ENCODE results near the gene RAMP2.

RAMP2 gene

DNA sequence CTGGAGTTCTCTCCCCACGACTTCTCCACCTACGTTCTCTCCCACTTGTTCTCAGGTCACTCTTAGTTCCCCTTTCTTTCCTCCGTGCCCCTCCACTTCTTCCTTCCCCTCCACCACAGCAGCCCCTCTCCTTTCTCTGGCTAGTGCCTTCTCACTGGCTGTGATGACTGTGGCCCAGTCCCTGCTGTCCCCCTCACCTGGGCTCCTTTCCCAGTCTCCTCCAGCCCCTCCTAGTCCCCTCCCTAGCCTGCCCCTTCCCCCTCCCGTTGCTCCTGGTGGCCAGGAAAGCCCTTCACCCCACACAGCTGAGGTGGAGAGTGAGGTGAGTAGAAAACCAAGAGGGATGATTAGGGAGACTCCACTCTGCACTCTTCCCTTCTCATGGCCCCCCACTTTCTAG, 34.0 kb downstream of the RAMP2 start:
- DNase-seq = no peak

DNA sequence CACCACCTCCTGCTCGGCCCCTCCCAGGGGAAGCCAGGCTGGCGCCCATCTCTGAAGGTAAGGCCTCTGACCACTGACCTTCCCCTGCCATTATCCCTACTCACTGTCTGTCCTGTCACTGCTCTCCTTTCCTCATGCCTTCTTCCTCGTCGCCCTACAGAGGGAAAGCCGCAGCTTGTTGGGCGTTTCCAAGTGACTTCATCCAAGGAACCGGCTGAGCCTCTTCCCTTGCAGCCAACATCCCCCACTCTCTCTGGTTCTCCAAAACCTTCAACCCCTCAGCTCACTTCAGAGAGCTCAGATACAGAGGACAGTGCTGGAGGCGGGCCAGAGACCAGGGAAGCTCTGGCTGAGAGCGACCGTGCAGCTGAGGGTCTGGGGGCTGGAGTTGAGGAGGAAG, 34.4 kb downstream of the RAMP2 start:
- no peak for DNase-seq

GRCh38 chr17:42796066-42796758, 35.2 kb downstream of the RAMP2 start:
- no peak for DNase-seq

GRCh38 chr17:42797067-42798007, 36.3 kb downstream of the RAMP2 start:
- DNase-seq = no peak

DNA sequence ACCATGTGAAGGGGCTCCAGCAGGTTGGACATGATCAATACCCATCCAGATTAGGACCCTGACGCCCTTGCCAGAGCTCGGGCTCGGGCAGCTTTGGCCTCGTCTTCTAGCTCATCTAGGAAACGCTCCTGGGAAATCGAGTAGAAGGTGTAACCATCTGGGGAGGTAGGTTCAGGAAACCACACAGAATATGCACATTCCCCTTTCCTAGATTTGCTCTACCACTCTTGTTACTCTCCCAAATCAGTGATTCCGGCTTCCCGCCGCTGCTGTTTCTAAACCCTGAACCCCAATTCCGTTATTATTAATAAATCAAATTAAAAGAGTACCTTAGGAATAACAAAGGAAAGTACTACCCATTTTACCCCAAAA, 37.0 kb downstream of the RAMP2 start:
- no peak for DNase-seq

DNA sequence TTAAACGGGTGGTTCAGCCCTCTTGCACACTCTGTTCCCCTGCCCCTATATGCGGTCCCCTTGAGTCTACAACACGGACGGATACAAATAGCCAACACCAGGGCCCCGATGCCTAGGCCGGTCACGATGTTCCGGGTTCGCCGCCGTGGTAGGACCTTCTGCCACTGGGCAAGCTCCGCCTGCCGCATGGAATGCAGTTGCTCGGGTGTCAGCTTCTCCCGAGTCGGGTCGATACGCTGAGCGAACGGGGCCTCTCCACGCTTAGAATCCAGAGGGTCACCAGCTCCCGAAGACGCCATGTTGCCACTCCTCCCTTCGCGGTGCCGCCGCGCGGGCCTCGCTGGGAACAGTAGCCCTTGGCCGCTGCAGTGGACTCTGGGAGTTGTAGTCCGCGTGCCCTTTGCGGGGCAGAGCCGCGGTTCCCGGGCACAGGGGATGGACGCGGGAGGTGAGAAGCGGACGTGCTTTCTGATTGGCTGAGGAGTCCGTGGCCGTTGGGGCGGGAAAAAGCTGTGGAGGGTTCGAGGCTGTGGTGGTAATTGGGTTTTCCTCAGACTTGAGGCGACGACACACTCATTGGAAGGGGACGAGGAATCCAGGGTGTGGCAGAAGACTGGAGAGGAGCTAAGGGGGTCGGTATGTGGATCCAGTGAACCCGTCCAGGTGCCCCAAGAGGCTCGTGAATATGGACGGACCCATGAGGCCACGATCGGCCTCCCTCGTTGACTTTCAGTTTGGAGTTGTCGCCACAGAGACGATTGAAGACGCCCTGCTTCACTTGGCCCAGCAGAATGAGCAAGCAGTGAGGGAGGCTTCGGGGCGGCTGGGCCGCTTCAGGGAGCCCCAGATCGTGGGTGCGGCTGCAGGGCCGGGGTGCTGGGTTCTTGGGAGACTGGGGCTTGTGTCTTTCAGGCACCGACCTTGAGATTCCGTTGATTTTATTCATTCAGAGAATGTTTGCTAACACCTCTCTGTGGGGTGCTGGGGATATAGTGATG, 37.7 kb downstream of the RAMP2 start, which contains the start of the genes CNTD1 and COA3:
TSS of gene CNTD1 (plus strand) at position 479 of the 998 bp plus-strand sequence. CDS start at position 686, 207 bp downstream.
TSS of gene COA3 (minus strand) at position 322 of the 998 bp plus-strand sequence. CDS start at position 299, 23 bp downstream.
- peak; percentile 35 to 84 (median 61) for DNase-seq

- no peak for DNase-seq
Observed at GRCh38 chr17:42803074-42803883, 42.3 kb downstream of the RAMP2 start.

DNA sequence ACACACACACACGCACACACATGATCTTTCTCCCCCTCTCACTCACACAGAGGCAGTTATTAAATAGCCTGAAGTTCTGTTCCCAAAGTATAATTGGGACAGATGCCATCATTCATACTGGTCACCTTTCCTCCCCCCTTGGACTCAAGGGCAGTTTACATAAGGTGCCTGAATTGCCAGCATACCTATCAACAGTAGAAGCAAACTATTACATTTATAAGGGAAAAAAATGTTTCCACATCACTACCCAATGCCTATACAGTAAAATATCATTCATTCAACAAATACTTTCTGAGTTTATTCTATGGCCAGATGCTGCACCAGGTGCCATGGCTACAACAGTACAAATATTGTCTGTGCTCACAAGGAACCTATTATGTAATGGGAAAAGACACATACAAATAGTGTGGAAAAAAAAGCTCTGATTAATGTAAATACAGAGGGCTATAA, 43.9 kb downstream of the RAMP2 start:
- DNase-seq = no peak

DNA sequence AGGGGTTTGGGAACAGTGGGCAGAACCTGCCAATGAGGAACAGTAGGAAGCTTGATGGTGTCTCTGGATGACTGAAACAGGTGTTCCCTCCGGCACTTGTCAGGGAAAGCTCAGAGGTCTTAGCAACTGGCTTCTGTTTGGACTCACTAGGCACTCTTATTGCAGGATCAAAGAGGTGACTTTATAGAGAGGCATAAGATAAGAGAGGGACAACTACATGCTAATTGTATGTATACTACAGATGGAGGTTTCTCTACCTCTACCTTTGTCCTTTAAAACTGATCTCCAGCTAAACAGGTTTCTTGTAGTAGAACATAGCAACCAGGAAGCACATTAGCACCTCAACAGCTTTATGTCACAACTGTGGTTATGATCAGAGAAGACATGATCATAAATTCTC, 45.2 kb downstream of the RAMP2 start:
- no peak for DNase-seq

DNA sequence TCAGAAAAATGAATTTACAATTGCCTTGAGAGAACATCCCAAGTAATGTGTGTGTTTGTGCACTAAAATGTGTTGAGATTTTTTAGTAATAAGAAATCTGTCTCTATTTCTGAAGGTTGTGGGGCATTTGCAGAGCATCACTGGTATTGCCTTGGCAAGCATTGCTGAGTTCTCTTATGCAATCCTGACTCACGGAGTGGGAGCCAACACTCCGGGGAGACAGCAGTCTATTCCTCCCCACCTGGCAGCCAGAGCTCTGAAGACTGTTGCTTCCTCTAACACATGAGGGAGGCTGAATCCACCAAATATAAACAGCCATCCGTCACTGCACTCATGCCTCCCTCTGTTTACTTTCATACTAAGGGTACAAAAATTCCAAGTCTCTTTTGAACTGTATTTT, 48.2 kb downstream of the RAMP2 start:
- peak in 2 of 14 donors; percentile 1 to 25 for DNase-seq
